Dermis microvascular lymphatic vessel endothelial cell (primary cell): ENCODE measurements around the gene NDUFAF5. TPM values are rescaled to one million over a fixed set of nuclear protein-coding genes. Genes with fewer than 3 reads are reported as not detected.
"Not testable (repeated sequence)": the region's sequence is repeated elsewhere in the genome, so short reads cannot be mapped to it uniquely, and the experiment has no call there.

ENCODE experiments used
- DNase-seq, 2 donors: peaks; one replicate each; pipeline versions ENCODE4 v3.0.0 to v3.0.0-alpha.2; 2010; ENCODE audit warnings: low read depth in 2 of 2
- total RNA-seq: library from RNA; depleted of rRNA; stranded (reverse); fragments of >200 nt; gene quantifications from 2 replicates; pipeline ENCODE4 v1.2.1, GENCODE V29; 2014

NDUFAF5 gene, protein sequence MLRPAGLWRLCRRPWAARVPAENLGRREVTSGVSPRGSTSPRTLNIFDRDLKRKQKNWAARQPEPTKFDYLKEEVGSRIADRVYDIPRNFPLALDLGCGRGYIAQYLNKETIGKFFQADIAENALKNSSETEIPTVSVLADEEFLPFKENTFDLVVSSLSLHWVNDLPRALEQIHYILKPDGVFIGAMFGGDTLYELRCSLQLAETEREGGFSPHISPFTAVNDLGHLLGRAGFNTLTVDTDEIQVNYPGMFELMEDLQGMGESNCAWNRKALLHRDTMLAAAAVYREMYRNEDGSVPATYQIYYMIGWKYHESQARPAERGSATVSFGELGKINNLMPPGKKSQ
- total RNA-seq = 8.6 and 9.1 TPM in 2 replicates

DNA sequence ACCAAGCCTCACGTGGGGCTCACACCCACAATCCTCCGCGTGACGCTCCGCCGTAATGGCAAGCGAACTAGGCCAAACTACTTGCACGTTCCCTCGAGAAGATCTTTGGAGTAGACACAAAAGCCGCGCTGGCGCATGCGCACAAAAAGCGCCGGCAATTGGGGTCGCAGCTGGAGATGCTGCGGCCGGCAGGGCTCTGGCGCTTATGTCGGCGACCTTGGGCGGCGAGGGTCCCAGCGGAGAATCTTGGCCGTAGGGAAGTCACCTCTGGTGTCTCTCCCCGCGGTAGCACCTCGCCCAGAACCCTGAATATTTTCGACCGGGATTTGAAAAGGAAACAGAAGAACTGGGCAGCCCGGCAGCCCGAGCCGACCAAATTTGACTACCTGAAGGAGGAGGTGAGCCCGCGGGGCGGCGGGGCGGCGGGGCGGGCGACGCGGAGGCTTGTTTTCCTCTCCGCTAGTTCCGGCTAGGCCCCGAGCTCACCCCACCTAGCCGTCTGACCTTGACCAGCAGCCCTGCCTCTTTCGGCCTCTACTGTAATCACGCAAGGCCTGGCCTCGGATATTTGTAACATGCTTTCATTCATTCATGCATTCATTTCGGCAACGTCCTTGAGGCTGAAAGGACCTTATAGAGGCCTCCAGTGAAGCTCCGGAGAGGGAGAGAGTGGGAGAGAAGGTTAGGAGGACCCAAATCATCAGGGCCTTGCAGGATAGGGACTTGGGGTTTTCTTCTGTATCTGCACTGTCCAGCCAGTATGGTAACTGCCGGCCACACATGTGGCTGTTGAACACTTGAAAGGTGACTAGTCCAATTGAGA lies at the start of gene NDUFAF5, which contains the start of gene ESF1:
Gene NDUFAF5, plus strand, starts transcription at position 136 of the 823 bp plus-strand sequence. Its CDS starts 41 bp downstream, at position 177.
Gene ESF1, minus strand, starts transcription at position 27 of the 823 bp plus-strand sequence. CDS start 1,779 bp downstream, outside the sequence.
- peak; percentile 96 to 97 for DNase-seq

DNA sequence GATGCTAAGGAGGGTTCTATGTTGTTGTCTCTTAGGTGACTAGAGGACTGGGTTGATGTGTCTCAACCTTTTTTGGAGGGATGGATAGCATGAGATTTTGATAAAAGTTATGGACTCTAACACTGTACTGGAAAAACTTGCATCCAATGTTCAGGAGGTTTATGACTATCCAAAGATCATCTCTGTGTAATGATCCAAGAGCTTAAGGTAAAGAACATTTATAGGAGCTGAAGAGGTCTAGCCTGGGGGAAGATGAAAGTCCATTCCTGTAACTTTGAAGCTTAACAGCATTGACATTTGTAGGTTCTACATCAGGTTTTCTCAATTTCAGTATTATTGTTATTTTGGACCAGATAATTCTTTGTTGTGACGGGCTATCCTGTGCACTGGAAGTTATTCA lies 49.0 kb upstream of the NDUFAF5 start:
- DNase-seq = no peak

DNA sequence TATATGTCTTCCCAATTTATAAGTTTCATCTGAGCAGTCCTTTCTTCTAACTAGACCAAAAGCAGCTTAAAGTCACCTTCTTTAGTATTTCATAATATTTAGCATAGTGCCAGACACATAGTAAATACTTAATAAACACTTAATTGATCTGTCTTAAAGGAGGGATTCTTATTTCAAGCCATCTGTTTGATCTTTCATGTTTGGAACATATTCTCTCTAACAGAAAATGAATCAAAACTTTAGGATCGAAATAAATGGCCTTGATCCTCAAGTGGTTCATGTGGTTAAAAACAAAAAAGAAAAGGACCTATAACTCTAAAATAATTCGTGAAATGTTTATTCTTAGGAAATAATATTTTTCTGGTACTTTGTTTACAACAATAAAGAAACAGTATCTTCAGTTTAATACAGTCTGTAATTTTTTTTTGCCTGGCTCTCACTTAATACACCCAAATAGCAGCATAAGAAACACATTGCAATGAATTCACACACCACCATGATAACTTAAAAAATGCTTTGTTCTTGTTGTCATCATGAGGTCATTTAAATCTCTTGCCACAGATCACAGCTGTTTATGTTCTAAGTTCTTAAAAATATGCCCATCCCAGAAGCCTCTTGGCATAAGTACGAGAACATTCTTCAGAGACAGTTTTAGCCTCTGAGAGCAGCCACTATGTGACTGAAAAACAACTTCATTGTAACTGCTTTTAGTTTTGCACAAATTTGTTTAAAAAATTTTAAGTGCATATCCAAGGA lies 48.2 kb upstream of the NDUFAF5 start:
- DNase-seq = no peak

DNA sequence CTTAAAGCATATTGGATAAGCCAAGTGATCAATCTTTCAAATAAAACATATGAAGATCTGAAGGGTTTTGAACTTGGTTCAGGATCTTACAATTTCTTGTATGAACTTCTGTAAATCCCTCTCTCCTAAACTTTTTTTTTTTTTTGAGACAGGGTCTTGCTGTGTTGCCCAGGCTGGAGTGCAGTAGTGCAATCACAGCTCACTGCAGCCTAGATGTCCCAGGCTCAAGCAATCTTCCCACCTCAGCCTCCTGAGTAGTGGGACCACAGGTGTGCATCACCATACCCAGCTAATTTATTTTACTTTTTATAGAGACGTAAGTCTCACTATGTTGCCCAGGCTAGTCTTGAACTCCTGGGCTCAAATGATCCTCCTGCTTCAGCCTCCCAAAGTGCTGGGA lies 46.6 kb upstream of the NDUFAF5 start:
- not testable (repeated sequence) for DNase-seq

DNA sequence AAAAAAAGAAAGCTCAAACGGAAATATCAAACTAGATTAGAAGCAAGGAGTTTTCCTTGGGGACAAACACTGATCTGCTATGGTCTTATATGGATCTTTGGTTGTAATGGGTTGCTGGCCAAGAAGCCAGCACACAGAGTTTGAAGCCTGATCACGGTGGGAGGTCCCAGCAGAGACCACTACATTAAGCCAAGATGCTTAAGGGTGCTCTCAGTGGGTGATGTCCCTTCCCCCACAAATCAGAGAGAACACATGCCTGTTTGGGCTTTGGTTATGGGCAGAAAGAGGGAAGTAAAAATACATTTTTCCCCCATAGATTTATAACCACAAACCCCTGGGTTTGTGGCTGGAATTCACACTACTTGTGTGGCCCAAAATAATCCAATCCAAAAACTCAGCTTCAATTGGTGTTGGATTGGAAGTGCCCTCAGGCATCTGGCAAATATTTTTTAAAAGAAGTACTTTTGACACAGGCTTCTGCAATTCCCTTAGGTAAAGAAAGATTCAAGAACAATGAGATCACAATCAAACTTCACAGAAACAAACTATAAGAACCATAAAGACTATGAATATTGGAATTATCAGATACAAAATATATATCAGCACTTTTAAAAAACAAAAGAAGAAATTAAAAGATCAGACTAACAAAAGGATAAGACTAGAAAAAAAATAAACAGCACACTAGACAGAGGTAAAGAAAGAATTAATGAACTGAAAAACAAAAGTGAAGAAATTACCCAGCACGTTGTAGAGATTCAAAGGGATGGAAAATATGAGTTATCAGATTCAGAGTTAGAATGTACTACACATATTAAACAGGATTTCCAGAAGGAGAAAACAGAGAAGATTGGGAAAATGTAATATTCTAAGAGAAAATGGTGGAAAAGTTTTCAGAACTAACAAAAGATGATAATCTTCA lies 44.8 kb upstream of the NDUFAF5 start:
- DNase-seq = no peak

DNA sequence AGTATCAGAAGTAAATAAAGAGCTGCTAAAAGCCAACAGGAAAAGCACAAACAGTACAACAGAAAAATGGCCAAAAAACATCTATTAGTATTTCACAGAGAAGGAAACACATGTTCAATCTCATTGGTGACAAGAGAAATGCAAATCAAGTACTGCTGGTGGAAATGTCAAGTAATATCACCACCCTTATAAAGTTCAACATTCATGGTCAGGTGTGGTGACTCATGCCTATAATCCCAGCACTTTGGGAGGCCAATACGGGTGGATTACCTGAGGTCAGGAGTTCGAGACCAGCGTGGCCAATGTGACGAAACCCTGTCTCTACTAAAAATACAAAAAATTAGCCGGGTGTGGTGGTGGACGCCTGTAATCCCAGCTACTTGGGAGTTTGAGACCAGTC lies 42.9 kb upstream of the NDUFAF5 start:
- no peak for DNase-seq

DNA sequence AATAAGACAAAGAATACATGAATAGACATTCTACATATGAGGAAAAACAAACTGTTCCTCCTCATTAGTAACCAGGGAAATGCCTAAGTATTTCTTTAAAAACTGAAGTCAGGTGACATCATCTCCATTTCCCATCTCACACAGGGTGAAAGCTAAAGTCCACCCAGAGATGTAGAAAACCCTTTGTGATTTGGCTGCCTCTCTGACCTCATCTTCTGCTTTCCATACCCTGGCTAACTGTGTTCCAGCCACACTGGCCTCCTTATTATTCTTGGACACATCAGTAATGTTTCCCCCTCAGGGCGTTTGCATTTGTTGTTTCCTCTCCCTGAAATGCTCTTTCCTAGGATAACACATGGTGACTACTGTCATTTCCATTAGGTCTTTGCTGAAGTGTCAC lies 40.5 kb upstream of the NDUFAF5 start:
- DNase-seq = peak in 1 of 2 donors; percentile 29

DNA sequence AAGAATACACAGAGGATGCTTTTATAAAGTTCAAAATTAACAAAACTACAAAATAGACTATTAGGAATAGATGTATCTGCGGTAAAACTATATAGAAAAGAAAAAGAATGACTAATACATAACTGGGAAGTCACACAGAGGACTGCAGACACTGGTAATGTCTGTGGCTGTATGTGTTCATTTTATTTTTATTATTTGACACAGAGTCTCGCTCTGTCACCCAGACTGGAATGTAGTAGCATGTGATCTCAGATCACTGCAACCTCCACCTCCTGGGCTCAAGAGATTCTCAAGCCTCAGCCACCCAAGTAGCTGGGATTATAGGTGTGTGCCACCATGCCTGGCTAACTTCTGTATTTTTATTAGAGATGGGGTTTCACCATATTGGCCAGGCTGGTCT lies 39.0 kb upstream of the NDUFAF5 start:
- DNase-seq = no peak

DNA sequence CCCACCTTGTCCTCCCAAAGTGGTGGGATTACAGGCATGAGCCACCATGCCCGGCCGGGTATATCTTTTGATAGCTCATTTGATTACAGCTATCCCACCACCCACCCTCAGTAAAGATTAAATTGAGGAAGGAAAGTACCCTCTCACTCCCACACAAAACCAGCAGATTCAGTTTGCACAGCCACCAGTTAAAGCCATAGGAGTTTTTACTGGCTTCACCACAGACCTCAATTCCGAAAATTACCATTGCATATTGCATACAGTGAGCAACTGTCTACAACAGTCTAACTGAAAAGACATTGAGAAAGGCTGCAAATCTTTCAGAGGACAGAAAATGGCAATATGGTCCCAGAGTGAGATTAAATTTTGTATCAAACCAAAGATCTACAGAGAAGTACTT lies 35.0 kb upstream of the NDUFAF5 start:
- DNase-seq = no peak

DNA sequence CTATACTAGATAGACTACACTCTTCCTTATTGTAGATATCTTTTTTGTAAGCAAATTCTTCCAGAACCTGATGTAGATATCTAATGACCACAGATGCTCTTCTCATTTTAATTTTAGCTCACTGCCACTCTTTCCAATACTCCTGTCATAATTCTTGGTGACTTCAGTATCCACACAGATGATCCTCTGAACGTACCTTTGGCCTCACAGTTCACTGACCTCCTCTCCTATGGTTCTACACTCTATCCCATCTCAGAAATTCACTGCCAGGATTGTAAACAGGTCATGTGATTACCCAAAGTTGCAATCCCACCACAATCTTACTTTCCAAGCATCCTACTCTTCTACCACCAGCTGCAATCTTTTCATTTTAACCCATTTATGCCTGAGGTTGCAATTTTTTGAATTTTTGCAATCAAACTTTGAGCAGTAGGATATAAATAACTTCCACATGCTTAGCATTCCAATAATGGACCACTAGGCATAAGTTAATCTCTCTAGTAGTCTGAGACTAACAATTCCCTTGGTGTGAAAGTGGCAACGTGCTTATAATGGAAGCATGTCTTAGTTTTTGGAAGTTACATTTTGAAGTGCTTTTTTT lies 31.3 kb upstream of the NDUFAF5 start:
- no peak for DNase-seq

DNA sequence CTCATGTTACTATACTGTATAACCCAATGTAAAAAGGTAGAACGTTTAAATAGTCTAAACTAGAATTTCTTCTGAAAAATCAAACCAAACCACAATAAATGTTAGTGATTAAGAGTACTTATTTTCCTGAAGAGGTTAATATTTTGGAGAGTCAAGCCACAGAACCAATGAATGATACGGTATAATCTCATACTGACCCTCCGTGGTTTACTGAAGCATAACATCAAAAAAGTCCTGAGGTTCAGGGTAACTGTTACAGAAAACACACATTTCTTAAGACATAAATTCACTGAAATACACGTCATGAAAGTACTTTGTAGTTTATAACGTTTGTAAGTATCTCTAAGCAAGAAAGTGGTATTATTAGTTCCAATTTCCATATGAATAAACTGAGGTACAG lies 29.0 kb upstream of the NDUFAF5 start:
- no peak for DNase-seq

DNA sequence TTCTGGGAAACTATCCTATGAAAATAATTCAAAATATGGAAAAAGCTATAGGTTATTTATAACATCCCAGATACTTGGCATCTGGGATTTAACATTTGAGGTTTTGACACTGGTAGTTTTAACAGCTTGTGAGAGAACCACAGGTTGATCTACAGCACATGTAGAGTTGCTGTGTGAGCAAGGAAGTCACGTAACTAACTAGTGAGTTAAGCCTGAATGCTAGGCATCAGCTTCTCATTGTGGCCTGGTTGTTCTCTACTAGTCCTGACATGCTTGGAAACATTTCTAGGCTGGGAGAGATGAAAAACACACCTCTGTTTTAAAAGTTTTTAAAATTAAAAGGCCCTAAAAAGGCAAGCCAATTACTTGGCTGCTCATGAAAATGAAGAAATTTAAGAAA lies 28.3 kb upstream of the NDUFAF5 start:
- DNase-seq = no peak

DNA sequence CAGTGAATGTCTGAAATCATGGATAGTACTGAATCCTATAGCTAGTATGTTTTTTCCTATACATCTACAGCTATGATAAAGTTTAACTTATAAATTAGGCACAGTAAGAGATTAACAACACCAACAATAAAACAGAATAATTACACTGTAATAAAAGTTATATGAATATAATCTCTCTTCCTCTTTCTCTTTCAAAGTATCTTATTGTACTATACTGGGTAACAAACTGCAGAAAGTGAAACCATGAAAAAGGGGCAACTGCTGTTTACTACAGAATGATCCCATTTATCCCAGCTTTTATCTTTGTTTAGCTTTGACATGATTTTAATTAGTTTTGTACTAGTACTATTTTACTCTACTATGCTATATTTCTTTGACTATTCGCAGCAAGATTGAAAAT lies 25.9 kb upstream of the NDUFAF5 start:
- no peak for DNase-seq

DNA sequence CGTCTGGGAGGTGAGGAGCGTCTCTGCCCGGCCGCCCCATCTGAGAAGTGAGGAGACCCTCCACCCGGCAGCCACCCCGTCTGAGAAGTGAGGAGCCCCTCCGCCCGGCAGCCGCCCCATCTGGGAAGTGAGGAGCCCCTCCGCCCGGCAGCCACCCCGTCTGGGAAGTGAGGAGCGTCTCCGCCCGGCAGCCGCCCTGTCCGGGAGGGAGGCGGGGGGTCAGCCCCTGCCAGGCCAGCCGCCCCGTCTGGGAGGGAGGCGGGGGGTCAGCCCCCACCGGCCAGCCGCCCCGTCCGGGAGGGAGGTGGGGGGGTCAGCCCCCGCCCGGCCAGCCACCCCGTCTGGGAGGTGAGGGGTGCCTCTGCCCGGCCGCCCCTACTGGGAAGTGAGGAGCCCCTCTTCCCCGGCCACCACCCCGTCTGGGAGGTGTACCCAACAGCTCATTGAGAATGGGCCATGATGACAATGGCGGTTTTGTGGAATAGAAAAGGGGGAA lies 24.3 kb upstream of the NDUFAF5 start:
- DNase-seq = not testable (repeated sequence)

DNA sequence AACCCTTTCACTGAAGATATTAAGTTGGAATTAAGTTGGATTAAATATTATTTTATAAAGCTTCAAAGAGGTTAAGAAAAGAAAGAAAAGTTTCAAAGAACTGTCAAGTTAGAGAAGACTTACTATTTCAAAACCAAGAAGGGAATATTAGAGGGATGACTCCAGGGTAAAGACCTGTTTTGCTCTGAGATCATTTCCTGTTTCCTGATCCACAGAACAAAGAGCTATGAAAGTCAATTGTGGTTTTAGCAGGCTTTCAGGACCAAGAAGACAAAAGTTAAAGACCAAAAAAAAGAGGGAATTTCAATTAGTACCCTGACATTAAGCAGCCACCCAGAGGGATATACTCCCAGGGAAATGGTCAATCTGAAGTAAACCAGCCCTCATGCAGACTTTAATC lies 19.5 kb upstream of the NDUFAF5 start:
- peak in 1 of 2 donors; percentile 57 for DNase-seq

DNA sequence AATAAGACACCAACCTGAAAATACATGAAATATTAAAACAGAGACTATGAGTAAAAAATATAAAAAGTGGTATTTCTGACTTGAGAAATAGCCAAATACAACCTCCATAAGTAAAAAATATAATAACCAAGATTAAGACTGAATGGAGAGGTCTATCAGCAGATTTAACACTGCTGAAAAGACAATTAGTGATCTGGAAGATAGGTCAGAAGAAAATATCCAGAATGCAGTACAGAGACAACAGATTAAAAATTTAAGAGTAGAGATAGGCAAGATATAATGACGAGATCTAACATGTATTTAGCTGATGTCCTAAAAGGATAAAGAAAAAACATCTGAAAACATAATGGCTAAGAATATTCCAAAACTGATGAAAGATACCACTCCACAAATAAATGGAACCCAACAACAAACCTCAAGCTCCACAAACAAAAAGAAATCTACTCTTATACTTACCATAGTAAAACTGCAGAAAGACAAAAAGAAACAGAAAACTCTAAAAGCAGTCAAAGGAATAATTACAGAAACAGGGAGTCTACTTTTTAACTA lies 18.9 kb upstream of the NDUFAF5 start:
- DNase-seq = no peak

DNA sequence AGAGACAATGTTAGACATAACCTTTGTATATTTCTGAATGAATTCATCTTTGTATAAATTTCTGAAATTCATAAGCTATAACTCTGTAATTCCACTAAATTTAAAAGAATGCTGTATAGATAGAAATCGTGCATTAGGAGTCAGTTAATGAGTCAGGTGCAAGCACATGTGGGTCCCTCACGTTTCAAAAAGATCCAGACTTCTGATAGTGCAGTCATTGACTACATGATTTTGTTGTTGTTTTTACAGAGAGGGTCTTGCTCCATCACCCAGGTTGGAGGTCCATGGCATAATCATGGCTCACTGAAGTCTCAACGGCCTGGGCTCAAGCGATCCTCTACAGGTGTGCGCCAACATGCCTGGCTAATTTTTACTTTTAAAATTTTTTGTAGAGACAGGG lies 14.7 kb upstream of the NDUFAF5 start:
- DNase-seq = no peak

DNA sequence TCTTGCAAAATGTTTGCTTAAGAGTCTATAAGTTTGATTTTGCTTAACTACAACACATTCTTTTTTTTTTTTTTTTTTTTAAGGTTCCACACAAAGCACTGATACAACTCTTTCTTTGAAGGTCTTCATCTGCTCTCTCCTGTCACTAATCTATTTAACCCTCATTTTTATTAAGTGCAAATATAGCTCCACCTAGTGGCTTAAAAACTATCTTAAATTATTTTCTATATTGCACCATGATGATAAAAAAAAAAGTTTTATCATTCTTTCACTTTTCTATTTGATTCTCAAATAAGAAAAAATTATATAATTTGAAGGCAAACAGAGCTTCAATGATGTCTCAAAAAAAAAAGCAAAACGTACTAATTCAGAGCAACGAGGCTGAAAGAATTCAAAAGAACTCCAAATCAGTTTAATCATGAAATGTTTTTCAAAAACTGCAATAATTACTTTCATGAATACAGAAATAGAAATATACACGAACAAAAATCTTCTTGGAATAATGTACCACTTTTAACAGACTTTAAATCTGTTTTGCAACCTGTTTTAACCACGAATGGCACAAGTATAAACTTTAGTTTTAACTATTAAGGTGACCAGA lies 12.9 kb upstream of the NDUFAF5 start:
- peak in 1 of 2 donors; percentile 24 for DNase-seq

DNA sequence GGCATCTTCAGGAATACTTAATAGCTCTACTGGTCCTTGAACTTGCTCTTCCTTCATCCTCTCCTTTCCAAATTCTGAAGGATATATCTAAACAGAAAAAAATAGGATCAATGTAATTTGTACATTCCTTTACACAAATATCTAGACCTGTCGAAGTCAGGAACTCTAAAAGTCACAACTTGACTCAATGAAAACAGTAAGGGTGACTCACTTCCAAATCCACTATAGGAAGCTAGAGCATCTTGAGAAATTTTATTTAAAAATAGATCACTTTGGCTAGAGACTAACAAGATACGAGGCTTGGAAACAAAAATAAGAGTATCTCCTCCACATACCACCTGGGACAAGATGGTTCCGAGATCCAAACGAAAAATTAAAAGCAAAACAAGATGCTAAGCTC lies 12.3 kb upstream of the NDUFAF5 start:
- DNase-seq = peak in 1 of 2 donors; percentile 9
